Measurements from ENCODE around the gene GNL2. TPM values are rescaled to one million over a fixed set of nuclear protein-coding genes. Genes with fewer than 3 reads are reported as not detected.
"Not testable (repeated sequence)": the region's sequence is repeated elsewhere in the genome, so short reads cannot be mapped to it uniquely, and the experiment has no call there.

GNL2 gene
- polyA plus RNA-seq, 10 donors, result 45.9 to 60.8 (median 52.1) TPM

- DNase-seq, result not testable (repeated sequence)
Measured at GRCh38 chr1:37518929-37519328, 76.8 kb downstream of the GNL2 start.

GRCh38 chr1:37518241-37518640, 77.5 kb downstream of the GNL2 start:
- not testable (repeated sequence) for DNase-seq

GRCh38 chr1:37517569-37517968, 78.2 kb downstream of the GNL2 start:
- no peak for DNase-seq

Other genes with a start within 250 kb of the GNL2 start
- 1 to 10 TPM in 8 of 10 donors, under 1 TPM in 2; 0.35 to 2.3 (median 1.2) TPM for gene ZC3H12A, start 121.4 kb downstream of the GNL2 start, polyA plus RNA-seq (ENCODE audit: insufficient read length in 10 of 10)
- 10 to 100 TPM; 38.4 to 52.0 (median 45.8) TPM for gene MEAF6, start 81.2 kb downstream of the GNL2 start, polyA plus RNA-seq (ENCODE audit: insufficient read length in 10 of 10)
- 1 to 10 TPM; 6.9 to 9.6 (median 8.4) TPM for gene SNIP1, start 41.6 kb downstream of the GNL2 start, polyA plus RNA-seq (ENCODE audit: insufficient read length in 10 of 10)
- 10 to 100 TPM in 6 of 10 donors, 1 to 10 TPM in 4; 5.5 to 16.1 (median 10.6) TPM for gene DNALI1, start 39.0 kb downstream of the GNL2 start, polyA plus RNA-seq (ENCODE audit: insufficient read length in 10 of 10)
- 1 to 10 TPM in 2 of 10 donors, under 1 TPM in 3, not detected in 5; 0.09 to 2.8 (median 0.16) TPM for gene RSPO1, start 39.0 kb upstream of the GNL2 start, polyA plus RNA-seq (ENCODE audit: insufficient read length in 10 of 10)
- 10 to 100 TPM in 5 of 10 donors, 1 to 10 TPM in 5; 5.7 to 15.7 (median 9.7) TPM for gene CDCA8, start 96.6 kb upstream of the GNL2 start, polyA plus RNA-seq (ENCODE audit: insufficient read length in 10 of 10)
- under 1 TPM in 5 of 10 donors, not detected in 5; 0.04 to 0.26 (median 0.18) TPM for gene EPHA10, start 169.2 kb upstream of the GNL2 start, polyA plus RNA-seq (ENCODE audit: insufficient read length in 10 of 10)
- gene MANEAL, start 197.9 kb upstream of the GNL2 start, polyA plus RNA-seq (ENCODE audit: insufficient read length in 10 of 10), result 1 to 10 TPM; 2.0 to 5.1 (median 3.0) TPM
- gene C1orf122, start 211.9 kb upstream of the GNL2 start, polyA plus RNA-seq (ENCODE audit: insufficient read length in 10 of 10), result 10 to 100 TPM; 28.1 to 55.2 (median 34.3) TPM
- 1 to 10 TPM; 6.4 to 9.5 (median 7.7) TPM for gene YRDC, start 212.3 kb upstream of the GNL2 start, polyA plus RNA-seq (ENCODE audit: insufficient read length in 10 of 10)